ENCODE measurements around the gene MGAT1.
A peak's percentile ranks its signal among the peaks of the same experiment; 100 is the strongest.
"Not testable (repeated sequence)": the region's sequence is repeated elsewhere in the genome, so short reads cannot be mapped to it uniquely, and the experiment has no call there.

The MGAT1 gene

DNA sequence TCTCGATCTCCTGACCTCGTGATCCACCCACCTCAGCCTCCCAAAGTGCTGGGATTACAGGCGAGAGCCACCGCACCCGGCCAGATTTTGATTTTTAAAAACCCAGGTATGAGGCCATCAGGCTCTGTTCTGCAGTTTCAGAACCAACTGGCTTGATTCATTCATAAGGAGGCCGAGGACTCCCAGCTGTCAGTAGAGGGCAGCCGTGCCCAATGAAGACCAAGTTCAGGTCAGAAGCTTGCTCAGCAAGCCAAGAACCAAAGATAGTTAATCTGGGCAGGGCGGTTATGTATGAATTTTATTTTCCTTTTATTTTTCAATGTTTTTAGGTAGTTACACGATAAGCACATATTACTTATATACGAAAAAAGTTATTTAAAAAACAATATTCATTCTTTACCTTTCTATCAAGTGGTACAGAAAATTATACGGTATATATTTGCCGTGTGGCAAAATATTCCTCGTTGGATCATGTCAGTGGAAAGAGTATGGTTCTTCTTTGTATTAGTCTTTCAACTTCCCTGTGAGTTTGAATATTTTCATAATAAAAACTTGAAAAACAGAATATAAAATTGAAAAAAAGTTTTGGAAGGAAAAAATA is 18.0 kb downstream of the MGAT1 start:
- peak; percentile 76 for DNase-seq

DNA sequence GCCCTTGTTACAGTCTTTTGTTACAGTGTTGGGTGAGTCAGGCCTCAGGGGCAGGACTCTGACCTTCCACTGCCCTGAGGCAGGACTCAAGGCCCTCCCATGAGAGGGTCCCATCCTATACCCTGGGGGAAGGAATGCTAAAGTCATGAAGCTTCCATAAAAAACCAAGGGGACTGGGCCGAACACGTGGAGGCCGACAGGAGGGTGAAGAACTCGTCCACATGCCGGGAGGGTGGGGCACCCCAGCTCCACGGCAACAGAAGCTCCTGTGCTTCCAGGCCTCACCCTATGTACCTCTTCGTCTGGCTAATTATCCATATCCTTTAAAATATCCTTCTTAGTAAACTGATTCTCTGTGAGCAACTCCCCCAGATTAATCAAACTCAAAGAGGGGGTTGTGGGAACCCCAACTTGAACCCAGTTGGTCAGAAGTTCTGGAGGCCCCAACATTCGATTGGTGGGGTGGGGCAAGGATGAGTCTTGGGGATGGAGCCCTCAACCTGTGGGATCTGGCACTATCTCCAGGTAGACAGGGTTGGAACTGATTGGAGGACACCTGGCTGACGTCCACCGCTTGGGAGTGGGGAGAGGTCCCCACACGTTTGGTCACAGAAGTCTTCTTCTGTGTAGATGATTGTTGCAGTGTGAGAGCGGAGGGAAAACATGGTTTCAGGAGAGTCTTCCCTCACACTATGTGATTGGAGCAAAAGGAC is 19.1 kb downstream of the MGAT1 start:
- no peak for DNase-seq

DNA sequence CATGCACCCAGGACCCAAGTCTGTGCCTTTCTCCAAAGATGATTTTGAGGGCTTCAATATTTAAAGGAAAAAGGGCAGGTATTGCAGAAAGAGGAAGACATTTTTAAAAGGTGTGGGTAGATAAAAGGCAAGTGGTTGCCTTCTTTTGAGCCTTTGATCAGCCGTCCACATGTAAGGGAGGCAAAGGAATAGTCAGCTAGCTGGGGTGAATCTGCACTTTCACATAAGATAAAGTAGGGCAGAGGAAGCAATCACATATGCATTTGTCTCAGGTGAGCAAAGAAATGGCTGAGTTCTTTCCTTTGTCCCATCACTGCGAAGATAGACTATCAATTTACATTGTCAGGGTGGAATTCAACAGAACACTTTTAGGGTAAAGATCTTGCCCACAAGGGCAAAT is 19.9 kb downstream of the MGAT1 start:
- no peak for DNase-seq

DNA sequence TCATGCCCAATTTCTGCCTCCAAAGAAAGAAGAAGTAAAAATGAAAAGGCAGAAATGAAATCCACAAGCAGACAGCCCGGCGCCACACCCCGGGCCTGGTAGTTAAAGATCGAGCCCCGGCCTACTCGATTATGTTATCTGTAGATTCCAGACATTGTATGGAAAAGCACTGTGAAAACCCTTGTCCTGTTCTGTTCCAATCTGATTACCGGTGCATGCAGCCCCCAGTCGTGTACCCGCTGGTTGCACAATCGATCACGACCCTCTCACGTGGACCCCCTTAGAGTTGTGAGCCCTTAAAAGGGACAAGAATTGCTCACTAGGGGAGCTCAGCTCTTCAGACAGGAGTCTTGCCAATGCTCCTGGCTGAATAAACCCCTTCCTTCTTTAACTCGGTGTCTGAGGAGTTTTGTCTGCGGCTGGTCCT is 20.7 kb downstream of the MGAT1 start:
- not testable (repeated sequence) for DNase-seq

DNA sequence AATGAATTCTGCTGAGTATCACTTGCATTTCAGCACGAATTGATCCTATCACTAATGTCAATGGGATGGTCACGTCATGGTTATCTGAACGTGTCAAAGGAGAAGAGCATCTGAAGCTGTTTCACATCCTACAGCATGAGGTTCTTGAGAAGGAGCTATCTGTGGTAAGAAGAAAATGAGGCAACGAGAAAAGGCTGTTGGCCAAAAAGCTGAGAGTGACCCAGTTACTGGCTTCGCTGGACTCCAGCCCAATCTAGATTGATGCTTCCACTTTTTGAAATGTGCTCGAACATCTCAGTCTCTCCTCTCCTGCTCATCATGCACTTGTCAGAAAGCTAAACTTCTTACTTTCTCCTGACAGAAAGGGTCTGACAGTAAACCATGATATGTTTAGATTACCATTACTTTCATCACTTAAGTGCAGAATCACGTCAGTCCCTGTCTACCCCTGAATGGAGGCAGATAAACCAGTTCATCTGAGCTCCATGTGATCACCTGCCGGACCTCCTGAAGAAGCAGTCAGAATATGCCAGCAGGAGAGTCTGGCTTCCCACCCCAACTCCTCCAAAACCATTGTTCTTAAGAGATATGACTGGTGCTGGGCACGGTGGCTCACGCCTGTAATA is 22.5 kb downstream of the MGAT1 start:
- no peak for DNase-seq

DNA sequence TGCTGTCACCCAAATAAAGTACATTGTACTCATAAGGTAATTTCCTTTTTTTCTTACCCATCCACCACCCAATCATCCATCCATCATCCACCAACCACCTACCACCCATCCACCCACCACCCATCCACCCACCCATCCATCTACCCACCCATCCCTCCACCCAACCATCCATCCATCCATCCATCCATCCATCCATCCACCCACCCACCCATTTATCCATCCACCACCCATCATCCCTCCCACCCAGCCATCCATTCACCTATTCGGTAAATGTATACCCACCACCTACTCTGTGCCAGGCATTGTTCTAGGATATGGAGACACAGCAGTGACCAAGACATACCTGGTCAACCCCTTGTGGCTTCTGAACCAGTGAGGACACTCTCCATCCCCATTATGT is 25.1 kb downstream of the MGAT1 start:
- no peak for DNase-seq

DNA sequence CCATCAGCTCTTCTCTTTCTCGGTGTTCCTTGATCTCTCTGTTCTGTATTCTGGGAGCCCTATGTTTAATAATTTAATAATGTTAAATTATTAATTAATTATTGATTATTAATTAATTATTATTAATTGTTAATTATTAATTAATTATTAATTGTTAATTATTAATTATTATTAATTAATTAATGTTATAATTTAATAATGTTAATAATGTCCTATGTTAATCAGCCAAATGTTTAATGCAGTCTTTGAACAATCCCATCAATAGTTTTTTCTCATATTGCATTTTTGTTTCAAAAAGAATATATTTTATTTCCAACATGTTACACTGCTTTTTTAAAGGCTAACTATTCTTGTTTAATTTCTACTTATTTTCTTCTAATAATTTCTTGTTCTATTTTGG is 26.2 kb downstream of the MGAT1 start:
- no peak for DNase-seq

DNA sequence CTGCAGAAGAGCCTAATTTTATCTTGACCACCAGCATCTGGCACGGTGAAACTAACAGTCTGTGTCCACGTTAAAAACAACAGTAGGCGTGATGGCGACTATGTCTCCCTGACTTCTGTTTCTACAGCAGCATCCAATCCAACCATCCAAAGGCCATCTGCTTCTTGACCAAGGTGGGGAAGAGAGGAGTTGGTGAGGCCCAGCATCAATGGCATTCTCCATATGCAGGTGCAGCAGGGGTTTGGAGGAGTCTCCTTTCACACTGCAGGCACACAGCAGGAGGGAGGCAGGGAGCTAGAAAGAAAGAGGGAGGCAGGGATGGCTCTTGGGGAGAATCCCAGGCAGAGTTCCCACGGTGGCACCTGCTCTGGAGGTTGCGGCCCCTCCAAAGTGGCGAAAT is 27.0 kb downstream of the MGAT1 start:
- no peak for DNase-seq

DNA sequence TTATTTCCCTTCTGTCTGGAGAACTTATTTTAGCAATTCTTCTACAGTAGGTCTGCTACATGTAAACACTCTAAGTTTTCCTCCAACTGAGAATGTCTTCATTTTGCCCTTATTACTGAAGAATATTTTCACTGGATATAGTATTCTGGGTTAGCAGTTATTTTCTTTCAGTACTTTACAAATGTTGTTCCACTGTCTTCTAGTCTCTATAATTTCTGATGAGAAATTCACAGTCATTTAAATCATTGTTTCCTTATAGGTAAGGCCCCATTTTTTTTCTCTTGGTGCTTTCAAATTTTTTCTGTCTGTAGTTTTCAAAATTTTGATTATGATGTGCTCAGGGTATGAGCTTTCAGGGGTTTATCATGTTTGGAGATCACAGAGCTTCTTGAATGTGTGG is 30.8 kb downstream of the MGAT1 start:
- no peak for DNase-seq

DNA sequence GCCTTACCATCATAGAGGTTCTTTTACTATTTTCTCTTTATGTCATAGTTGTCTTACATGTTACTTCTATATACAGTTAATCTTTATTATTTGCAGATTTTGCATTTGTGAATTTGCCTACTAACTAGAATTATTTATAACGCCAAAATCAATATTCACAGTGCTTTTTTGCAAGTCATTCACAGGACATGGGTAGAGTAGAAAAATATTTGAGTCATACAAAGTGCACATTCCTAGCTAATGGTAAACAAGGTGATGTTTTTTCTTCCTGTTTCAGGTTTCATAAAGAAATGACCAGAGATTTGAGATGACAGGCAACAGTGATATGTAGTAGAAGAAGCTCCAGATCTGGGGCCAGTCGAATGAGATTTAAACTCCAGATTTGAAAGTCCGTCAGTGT is 32.8 kb downstream of the MGAT1 start:
- DNase-seq: no peak

DNA sequence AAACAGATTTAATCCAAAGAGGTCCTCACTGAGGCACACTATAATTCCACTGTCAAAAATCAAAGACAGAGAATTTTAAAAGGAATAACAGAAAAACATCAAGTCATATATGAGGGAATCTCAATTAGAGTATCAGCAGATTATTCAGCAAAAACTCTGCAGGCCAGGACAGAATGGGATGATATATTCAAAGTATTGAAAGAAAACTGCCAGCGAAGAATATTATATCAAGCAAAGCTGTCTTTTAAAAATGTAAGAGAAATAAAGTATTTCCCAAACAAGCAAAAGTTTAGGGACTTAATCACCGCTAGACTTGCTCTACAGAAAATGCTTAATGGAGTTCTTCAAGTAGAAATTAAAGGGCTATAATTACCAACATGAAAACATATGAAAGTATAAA is 47.0 kb downstream of the MGAT1 start:
- DNase-seq: no peak

DNA sequence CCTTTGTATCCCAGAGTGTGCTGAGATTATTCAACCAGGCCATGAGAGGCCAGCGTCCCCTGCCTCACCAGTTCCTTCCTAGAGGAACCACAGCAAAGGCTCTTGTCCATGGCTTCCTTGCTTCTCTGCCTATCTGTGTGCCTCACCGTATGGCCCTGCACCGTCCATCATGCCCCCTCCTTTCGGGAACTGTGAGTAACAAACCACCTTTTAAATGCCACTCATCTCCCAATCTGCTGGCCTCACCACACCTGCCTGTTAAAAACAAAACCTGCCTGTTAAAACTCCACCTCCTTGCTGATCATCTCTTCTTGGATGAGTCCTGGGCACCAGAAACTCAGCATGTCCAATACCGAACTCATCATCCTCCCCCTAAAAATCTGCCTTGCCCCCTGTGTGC is 58.4 kb downstream of the MGAT1 start:
- DNase-seq: no peak

DNA sequence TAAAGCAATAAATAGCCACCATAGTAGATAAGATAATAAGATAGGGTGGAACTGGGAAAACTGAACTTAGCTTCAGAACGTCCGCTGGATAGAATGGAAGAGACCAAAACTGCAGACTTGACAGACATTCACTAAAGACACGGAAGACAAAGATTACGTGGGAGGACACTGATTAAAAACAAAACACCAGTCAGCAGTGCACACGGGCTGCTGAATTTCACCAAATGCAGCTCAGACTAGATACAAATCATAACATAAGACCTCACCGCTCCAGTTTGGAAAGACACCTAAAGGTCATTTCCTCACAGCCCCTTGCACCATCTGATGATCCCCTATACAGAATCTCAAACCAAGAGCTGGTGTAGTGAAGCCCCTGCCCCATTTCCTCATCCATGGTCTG is 59.9 kb downstream of the MGAT1 start:
- DNase-seq: no peak

DNA sequence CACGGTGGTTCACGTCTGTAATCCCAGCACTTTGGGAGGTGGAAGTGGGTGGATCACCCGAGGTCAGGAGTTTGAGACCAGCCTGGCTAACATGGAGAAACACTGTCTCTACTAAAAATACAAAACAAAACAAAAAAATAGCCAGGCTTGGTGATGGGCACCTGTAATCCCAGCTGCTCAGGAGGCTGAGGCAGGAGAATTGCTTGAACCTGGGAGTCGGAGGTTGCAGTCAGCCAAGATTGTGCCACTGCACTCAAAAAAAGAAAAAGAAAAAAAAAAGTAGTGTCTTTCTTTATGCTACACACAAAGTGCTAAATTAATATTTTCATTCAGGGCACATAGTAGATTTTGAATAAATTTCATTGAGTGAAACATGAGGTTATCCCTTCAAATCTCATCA is 61.7 kb downstream of the MGAT1 start:
- not testable (repeated sequence) for DNase-seq

DNA sequence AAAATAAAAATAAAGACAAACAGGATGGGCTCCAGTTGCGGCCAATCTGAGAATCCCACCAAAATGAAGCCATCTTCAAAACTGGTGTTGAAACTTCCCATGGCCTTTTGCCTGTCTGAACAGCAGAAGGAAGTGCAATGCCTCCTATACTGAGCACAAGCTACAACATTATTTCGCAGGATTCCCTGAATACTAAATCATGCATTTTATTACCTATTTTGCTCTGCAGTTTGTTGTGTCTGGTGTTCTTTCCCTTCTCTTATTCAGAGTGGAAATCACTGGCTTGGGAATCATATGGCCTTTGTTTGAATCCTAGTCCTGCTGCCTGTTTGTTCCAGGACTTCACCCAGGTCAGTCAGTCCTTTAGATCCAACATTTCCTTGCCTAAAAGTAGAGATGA is 62.6 kb downstream of the MGAT1 start, which contains the start of gene OR2Y1:
Gene OR2Y1 (minus strand): TSS at position 101 of the 400 bp plus-strand sequence. CDS start 0 bp downstream, at position 101.
- DNase-seq: no peak

DNA sequence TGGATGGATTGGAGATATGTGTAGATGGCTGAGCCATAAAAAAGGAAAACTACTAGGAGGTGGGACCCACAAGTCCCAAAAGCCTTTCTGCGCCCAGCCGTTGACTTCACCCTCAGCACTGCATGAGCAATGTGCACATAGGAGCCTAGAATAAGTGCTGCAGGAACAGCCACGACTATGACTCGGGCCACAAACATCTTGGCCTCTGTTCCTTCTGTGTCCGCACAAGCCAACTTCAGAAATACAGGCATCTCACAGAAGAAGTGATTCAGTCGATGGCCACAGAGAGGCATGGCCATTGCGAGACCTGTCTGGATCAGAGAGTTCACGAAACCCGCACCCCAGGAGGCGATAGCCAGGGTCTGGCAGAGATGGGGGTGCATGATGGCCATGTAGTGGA is 63.3 kb downstream of the MGAT1 start:
- DNase-seq: no peak

DNA sequence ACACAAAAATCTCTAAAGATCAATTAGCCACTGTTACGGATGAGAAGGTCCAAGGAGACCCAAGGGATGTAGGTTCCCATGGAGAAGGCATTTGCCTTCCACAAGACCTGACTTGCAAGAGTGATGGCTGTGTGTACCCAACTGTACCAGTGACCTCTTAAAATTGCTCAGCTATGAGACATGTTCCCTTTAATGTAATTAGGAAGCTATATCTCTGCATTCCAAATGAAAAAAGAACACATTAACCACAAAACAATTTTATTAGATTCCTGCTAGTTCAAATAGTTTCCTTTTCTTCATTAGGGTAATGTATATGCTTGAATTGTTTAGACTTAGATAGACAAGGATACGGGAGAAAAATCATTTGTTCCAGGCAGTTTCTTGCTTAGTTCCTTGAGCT is 66.1 kb downstream of the MGAT1 start:
- DNase-seq: no peak
